ENCODE results near the gene TMEM88. TPM values are rescaled to one million over a fixed set of nuclear protein-coding genes. Genes with fewer than 3 reads are reported as not detected.

Gene TMEM88
- total RNA-seq, 1 donor = 0.36 TPM

DNA sequence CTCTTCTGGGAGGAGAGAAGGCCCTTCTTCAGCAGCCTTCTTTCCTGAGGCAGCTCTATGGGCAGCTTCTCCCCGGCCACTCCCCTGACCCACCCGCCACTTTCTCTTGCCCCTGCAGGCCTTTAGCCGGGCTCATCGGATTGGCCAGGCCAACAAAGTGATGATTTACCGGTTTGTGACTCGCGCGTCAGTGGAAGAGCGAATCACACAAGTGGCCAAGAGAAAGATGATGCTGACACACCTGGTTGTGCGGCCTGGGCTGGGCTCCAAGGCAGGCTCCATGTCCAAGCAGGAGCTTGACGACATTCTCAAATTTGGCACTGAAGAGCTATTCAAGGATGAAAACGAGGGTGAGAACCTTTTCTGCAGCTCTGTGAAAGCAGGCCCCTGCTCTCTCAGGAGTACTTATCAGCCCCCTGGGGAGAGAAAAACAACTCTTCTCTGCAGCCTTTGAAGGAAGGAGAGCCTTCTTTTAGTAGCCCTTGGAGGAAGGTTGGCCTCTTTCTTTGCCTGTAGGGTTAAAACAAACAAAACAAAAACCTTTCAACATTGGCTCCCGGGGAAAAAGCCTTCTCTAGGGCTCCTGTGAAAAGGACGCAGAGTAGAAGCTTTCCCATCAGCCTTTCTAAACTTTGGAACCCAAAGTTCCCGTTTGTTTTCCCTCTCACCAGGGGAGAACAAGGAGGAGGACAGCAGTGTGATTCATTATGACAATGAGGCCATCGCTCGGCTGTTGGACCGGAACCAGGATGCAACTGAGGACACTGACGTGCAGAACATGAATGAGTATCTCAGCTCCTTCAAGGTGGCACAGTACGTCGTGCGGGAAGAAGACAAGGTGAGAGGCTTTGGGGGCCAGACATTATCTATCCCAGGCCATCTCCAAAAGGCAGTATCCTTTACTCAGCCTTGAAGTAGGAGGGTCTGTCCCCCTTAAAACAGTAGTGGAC is 48.6 kb downstream of the TMEM88 start:
- Histone ChIP-seq H3K36me3 (ENCODE audit: insufficient read depth, low read length) (peaks cover 93% of the 10 kb centered on the region), H3K27ac (ENCODE audit: low read depth, low read length) (no peak overlapping the region), H3K4me3 (ENCODE audit: insufficient read depth, low read length) (no peak overlapping the region), H3K4me2 (ENCODE audit: insufficient read depth, low read length) (no peak overlapping the region), H3K27me3 (ENCODE audit: insufficient read depth, low read length) (no peaks in the 10 kb centered on the region), H3K4me1 (ENCODE audit: insufficient read depth, low read length) (no peaks in the 10 kb centered on the region), H3K9me3 (ENCODE audit: low read depth, low read length) (no peaks in the 10 kb centered on the region), H2AFZ (ENCODE audit: low read length) (no peak overlapping the region), H4K20me1 (ENCODE audit: insufficient read depth, low read length) (no peaks in the 10 kb centered on the region), H3K79me2 (ENCODE audit: insufficient read depth, low read length) (no peaks in the 10 kb centered on the region)
- TF ChIP-seq, protein P1, sequence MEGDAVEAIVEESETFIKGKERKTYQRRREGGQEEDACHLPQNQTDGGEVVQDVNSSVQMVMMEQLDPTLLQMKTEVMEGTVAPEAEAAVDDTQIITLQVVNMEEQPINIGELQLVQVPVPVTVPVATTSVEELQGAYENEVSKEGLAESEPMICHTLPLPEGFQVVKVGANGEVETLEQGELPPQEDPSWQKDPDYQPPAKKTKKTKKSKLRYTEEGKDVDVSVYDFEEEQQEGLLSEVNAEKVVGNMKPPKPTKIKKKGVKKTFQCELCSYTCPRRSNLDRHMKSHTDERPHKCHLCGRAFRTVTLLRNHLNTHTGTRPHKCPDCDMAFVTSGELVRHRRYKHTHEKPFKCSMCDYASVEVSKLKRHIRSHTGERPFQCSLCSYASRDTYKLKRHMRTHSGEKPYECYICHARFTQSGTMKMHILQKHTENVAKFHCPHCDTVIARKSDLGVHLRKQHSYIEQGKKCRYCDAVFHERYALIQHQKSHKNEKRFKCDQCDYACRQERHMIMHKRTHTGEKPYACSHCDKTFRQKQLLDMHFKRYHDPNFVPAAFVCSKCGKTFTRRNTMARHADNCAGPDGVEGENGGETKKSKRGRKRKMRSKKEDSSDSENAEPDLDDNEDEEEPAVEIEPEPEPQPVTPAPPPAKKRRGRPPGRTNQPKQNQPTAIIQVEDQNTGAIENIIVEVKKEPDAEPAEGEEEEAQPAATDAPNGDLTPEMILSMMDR (IDR thresholded peaks at IDR 0.05; ENCODE audit: extremely low read depth, low read depth, low read length) = no peak
- no peak for DNase-seq (ENCODE audit: insufficient read length, low spot score, missing footprints)

Other genes starting within 250 kb of the TMEM88 start
- 41.8 and 42.7 TPM in 2 replicates for gene FXR2, start 240.2 kb upstream of the TMEM88 start, total RNA-seq
- gene SAT2, start 227.2 kb upstream of the TMEM88 start, total RNA-seq = 41.3 and 52.5 TPM in 2 replicates
- 0.36 and 0.88 TPM in 2 replicates for gene SHBG, start 224.9 kb upstream of the TMEM88 start, total RNA-seq
- under 0.01 TPM in 1 of 2 replicates, not detected in the other for gene ATP1B2, start 204.1 kb upstream of the TMEM88 start, total RNA-seq
- gene TP53, start 167.6 kb upstream of the TMEM88 start, total RNA-seq = 63.9 and 71.3 TPM in 2 replicates
- gene WRAP53, start 166.6 kb upstream of the TMEM88 start, total RNA-seq = 3.5 and 4.3 TPM in 2 replicates
- gene EFNB3, start 149.9 kb upstream of the TMEM88 start, total RNA-seq = 1.8 and 2.7 TPM in 2 replicates
- gene DNAH2, start 137.3 kb upstream of the TMEM88 start, total RNA-seq = under 0.01 and 0.88 TPM in 2 replicates
- gene KDM6B, start 20.8 kb upstream of the TMEM88 start, total RNA-seq = 5.6 and 12.3 TPM in 2 replicates
- 25.3 and 29.7 TPM in 2 replicates for gene NAA38, start 2.5 kb downstream of the TMEM88 start, total RNA-seq
- gene CYB5D1, start 2.9 kb downstream of the TMEM88 start, total RNA-seq = 8.3 and 10.5 TPM in 2 replicates
- 95.2 and 97.0 TPM in 2 replicates for gene CHD3, start 33.7 kb downstream of the TMEM88 start, total RNA-seq
- 2.4 and 3.6 TPM in 2 replicates for gene RNF227, start 61.2 kb downstream of the TMEM88 start, total RNA-seq
- gene KCNAB3, start 74.8 kb downstream of the TMEM88 start, total RNA-seq = under 0.01 and 0.29 TPM in 2 replicates
- gene TRAPPC1, start 76.9 kb downstream of the TMEM88 start, total RNA-seq = 26.1 and 27.4 TPM in 2 replicates
- gene CNTROB, start 77.1 kb downstream of the TMEM88 start, total RNA-seq = 20.6 and 21.5 TPM in 2 replicates
- gene GUCY2D, start 147.5 kb downstream of the TMEM88 start, total RNA-seq = not detected in 2 replicates
- under 0.01 TPM in 2 replicates for gene ALOX15B, start 184.0 kb downstream of the TMEM88 start, total RNA-seq
- gene ALOX12B, start 232.7 kb downstream of the TMEM88 start, total RNA-seq = not detected in 2 replicates